ACC112 (cell line): Measurements from ENCODE around the gene PSME3.
A peak's percentile ranks its signal among the peaks of the same experiment; 100 is the strongest.

Source experiments
- H2AFZ ChIP-seq: fragments of 200-600 bp; sonication (generic); one replicate; pipeline ENCODE4 v1.6.0; 2017; ENCODE audit warnings: antibody characterized with exemption, low read length; ENCODE audit not compliant: unreplicated experiment
- H3K27ac ChIP-seq: fragments of 200-600 bp; sonication (generic); 2 replicates; pipeline ENCODE4 v1.5.1; 2014; ENCODE audit warnings: low read depth, mild to moderate bottlenecking, antibody characterized with exemption, low read length, moderate library complexity
- H3K27me3 ChIP-seq: fragments of 200-600 bp; sonication (generic); 2 replicates; pipeline ENCODE4 v1.6.1; 2014; ENCODE audit warnings: mild to moderate bottlenecking, antibody characterized with exemption, low read length, moderate library complexity, mixed read lengths; ENCODE audit not compliant: insufficient read depth
- H3K36me3 ChIP-seq: fragments of 200-600 bp; sonication (generic); 2 replicates; pipeline ENCODE4 v1.6.1; 2016; ENCODE audit warnings: mild to moderate bottlenecking, antibody characterized with exemption, low read length, moderate library complexity, mixed read lengths; ENCODE audit not compliant: insufficient read depth
- H3K4me1 ChIP-seq: fragments of 200-600 bp; sonication (generic); one replicate; pipeline ENCODE4 v1.6.1; 2016; ENCODE audit warnings: low read length, mixed read lengths; ENCODE audit not compliant: insufficient read depth, unreplicated experiment, control insufficient read depth
- H3K4me3 ChIP-seq: fragments of 200-600 bp; sonication (generic); 2 replicates; pipeline ENCODE4 v1.5.1; 2014; ENCODE audit warnings: mild to moderate bottlenecking, low read depth, low read length
- H3K79me2 ChIP-seq: fragments of 200-600 bp; sonication (generic); one replicate; pipeline ENCODE4 v1.6.0; 2016; ENCODE audit warnings: low read length; ENCODE audit not compliant: control insufficient read depth, unreplicated experiment, insufficient read depth

Gene PSME3

GRCh38 chr17:42818379-42818778 is 14.8 kb upstream of the PSME3 start:
- H3K4me1 ChIP-seq, result peaks cover 28% of the 10 kb centered on the region
- H2AFZ ChIP-seq, result no peak overlapping the region
- H3K79me2 ChIP-seq, result peaks cover 18% of the 10 kb centered on the region
- H3K4me3 ChIP-seq, result no peak overlapping the region
- H3K27ac ChIP-seq, result peak overlapping the region; percentile 59
- peaks cover 55% of the 10 kb centered on the region for H3K36me3 ChIP-seq
- H3K27me3 ChIP-seq, result no peaks in the 10 kb centered on the region

- Histone ChIP-seq H2AFZ (no peak overlapping the region), H3K27me3 (no peaks in the 10 kb centered on the region), H3K36me3 (peaks cover 45% of the 10 kb centered on the region), H3K27ac (no peak overlapping the region), H3K79me2 (peaks cover 25% of the 10 kb centered on the region), H3K4me3 (no peak overlapping the region), H3K4me1 (peaks cover 18% of the 10 kb centered on the region)
These were observed 13.2 kb upstream of the PSME3 start for GRCh38 chr17:42819939-42820535.

- Histone ChIP-seq H3K27ac (no peak overlapping the region), H3K79me2 (peaks cover 25% of the 10 kb centered on the region), H3K4me3 (no peak overlapping the region), H2AFZ (no peak overlapping the region), H3K27me3 (no peaks in the 10 kb centered on the region), H3K4me1 (peaks cover 8% of the 10 kb centered on the region), H3K36me3 (peaks cover 39% of the 10 kb centered on the region)
These were observed 12.0 kb upstream of the PSME3 start for GRCh38 chr17:42821176-42821575.

- no peak overlapping the region for H2AFZ ChIP-seq
- peaks cover 19% of the 10 kb centered on the region for H3K79me2 ChIP-seq
- no peaks in the 10 kb centered on the region for H3K27me3 ChIP-seq
- no peaks in the 10 kb centered on the region for H3K36me3 ChIP-seq
- peaks cover 4% of the 10 kb centered on the region for H3K4me1 ChIP-seq
- H3K4me3 ChIP-seq, result no peak overlapping the region
- H3K27ac ChIP-seq, result no peak overlapping the region
These were observed 5.7 kb upstream of the PSME3 start for GRCh38 chr17:42827472-42827871.

GRCh38 chr17:42830971-42831370 is 2.2 kb upstream of the PSME3 start:
- Histone ChIP-seq H3K36me3 (peaks cover 5% of the 10 kb centered on the region), H3K27me3 (no peaks in the 10 kb centered on the region), H3K4me3 (no peak overlapping the region), H2AFZ (no peak overlapping the region), H3K4me1 (peaks cover 19% of the 10 kb centered on the region), H3K27ac (no peak overlapping the region), H3K79me2 (peaks cover 29% of the 10 kb centered on the region)

- Histone ChIP-seq H2AFZ (peak overlapping the region; percentile 73), H3K36me3 (peaks cover 9% of the 10 kb centered on the region), H3K27ac (peak overlapping the region; percentile 74), H3K4me1 (peaks cover 19% of the 10 kb centered on the region), H3K27me3 (no peaks in the 10 kb centered on the region), H3K79me2 (peaks cover 30% of the 10 kb centered on the region), H3K4me3 (peak overlapping the region; percentile 94)
These were observed 824 bp upstream of the PSME3 start for GRCh38 chr17:42832213-42832933.

GRCh38 chr17:42833767-42834422 is 698 bp downstream of the PSME3 start:
- Histone ChIP-seq H3K4me3 (peak overlapping the region; percentile 94), H3K27ac (peak overlapping the region; percentile 74), H2AFZ (peak overlapping the region; percentile 63), H3K4me1 (peaks cover 19% of the 10 kb centered on the region), H3K27me3 (no peaks in the 10 kb centered on the region), H3K36me3 (peaks cover 22% of the 10 kb centered on the region), H3K79me2 (peaks cover 40% of the 10 kb centered on the region)

- Histone ChIP-seq H3K4me1 (peaks cover 19% of the 10 kb centered on the region), H3K79me2 (peaks cover 44% of the 10 kb centered on the region), H3K36me3 (peaks cover 26% of the 10 kb centered on the region), H3K27me3 (no peaks in the 10 kb centered on the region), H2AFZ (no peak overlapping the region), H3K4me3 (no peak overlapping the region), H3K27ac (no peak overlapping the region)
These were observed 2.5 kb downstream of the PSME3 start for GRCh38 chr17:42835732-42836131.

- Histone ChIP-seq H3K27ac (no peak overlapping the region), H3K79me2 (peaks cover 15% of the 10 kb centered on the region), H3K4me3 (no peak overlapping the region), H3K27me3 (no peaks in the 10 kb centered on the region), H2AFZ (no peak overlapping the region), H3K36me3 (peaks cover 35% of the 10 kb centered on the region; the same call in 1 of the 2 replicates), H3K4me1 (peaks cover 29% of the 10 kb centered on the region)
These were observed 8.9 kb downstream of the PSME3 start for GRCh38 chr17:42841975-42842685.

- H3K36me3 ChIP-seq, result peaks cover 25% of the 10 kb centered on the region; the same call in 1 of the 2 replicates
- no peak overlapping the region for H3K27ac ChIP-seq
- peaks cover 32% of the 10 kb centered on the region for H3K4me1 ChIP-seq
- no peak overlapping the region for H3K4me3 ChIP-seq
- no peak overlapping the region for H2AFZ ChIP-seq
- no peaks in the 10 kb centered on the region for H3K27me3 ChIP-seq
- peaks cover 6% of the 10 kb centered on the region for H3K79me2 ChIP-seq
These were observed 10.2 kb downstream of the PSME3 start for GRCh38 chr17:42843358-42843934.
